HG02973 (cell line): ENCODE results near the gene EDEM1.

Experiments
- ATAC-seq: cut with Tn5 transposase; IDR thresholded peaks from one replicate; pipeline ENCODE4 v1.9.1; 2021; ENCODE audit warnings: moderate library complexity; ENCODE audit not compliant: unreplicated experiment

The EDEM1 gene

GRCh38 chr3:5264093-5264600 is 76.6 kb downstream of the EDEM1 start:
- ATAC-seq = no peak

GRCh38 chr3:5264896-5265770 is 77.6 kb downstream of the EDEM1 start:
- no peak for ATAC-seq

DNA sequence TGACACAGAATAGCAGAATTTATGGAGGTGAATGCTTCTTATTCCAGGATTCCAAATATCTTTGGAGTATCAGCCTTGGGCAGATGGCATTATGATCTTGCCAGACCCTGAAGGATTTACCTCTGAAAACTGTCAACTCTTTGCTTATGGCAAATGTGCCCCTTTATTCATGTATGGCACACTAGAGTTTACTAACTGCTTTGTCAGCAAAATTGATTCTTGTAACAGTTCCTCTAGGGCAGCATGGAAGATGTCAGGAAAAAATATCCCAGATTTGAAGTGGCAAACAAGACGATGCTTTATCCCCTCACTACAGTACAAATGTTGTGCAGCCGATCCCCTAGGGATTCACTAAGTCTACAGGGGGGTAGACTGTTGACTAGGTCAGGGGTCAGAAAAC is 79.7 kb downstream of the EDEM1 start:
- ATAC-seq = no peak

DNA sequence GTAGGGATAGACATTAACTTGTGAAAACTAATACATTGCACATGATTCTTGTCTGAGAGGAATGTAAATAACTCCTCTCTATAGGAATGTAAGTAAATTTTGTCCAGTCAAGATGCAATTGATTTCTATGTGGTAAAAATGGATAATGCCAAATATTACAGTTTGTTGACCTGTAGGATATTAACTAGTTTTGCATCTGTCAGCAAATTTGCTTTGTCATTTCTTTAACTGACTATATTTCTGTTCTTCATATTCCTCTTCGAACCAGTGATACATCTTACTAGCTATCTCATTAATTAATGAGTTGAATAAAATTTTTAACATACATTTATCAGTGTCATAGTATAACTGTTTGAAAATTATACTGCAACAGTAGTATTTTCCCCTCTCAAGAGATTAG is 80.4 kb downstream of the EDEM1 start:
- ATAC-seq = no peak
